IPS-20b (cell line): Measurements from ENCODE around the gene C4BPB.
"Not testable (repeated sequence)": the region's sequence is repeated elsewhere in the genome, so short reads cannot be mapped to it uniquely, and the experiment has no call there.

Experiments
- H3K27ac ChIP-seq: one replicate; pipeline ENCODE4 v1.5.1; 2013; ENCODE audit warnings: low read length
- H3K27me3 ChIP-seq: 2 replicates; pipeline ENCODE4 v1.6.1; 2013; ENCODE audit warnings: mild to moderate bottlenecking, low read length, inconsistent platforms; ENCODE audit not compliant: insufficient read depth
- H3K36me3 ChIP-seq: 2 replicates; pipeline ENCODE4 v1.6.1; 2013; ENCODE audit warnings: low read depth, mild to moderate bottlenecking, inconsistent platforms, low read length, moderate library complexity; ENCODE audit not compliant: insufficient read depth
- H3K4me1 ChIP-seq: 2 replicates; pipeline ENCODE4 v1.6.1; 2013; ENCODE audit warnings: mild to moderate bottlenecking, control low read depth, inconsistent platforms, low read length, moderate library complexity; ENCODE audit not compliant: insufficient read depth
- H3K4me3 ChIP-seq: 2 replicates; pipeline ENCODE4 v1.5.1; 2013; ENCODE audit warnings: mild to moderate bottlenecking, low read length, inconsistent platforms
- H3K9ac ChIP-seq: 2 replicates; pipeline ENCODE4 v1.6.1; 2013; ENCODE audit warnings: low read depth, mild to moderate bottlenecking, inconsistent platforms, low read length, moderate library complexity
- H3K9me3 ChIP-seq: 2 replicates; pipeline ENCODE4 v1.6.1; 2013; ENCODE audit warnings: mild to moderate bottlenecking, low read depth, low read length, inconsistent platforms; ENCODE audit not compliant: insufficient read depth

The C4BPB gene

GRCh38 chr1:207088701-207089626 lies at the start of gene C4BPB:
Gene C4BPB (plus strand): TSS chr1:207088860. CDS start chr1:207089532, 672 bp downstream.
- H3K36me3 ChIP-seq, result no peaks in the 10 kb centered on the region
- H3K9me3 ChIP-seq, result no peaks in the 10 kb centered on the region
- no peaks in the 10 kb centered on the region for H3K27me3 ChIP-seq
- H3K27ac ChIP-seq, result no peak within 1 kb of the TSS
- no peak within 1 kb of the TSS for H3K4me3 ChIP-seq
- H3K4me1 ChIP-seq, result no peaks in the 10 kb centered on the region
- H3K9ac ChIP-seq, result no peak within 1 kb of the TSS

GRCh38 chr1:207039380-207040180 lies 49.1 kb upstream of the C4BPB start:
- Histone ChIP-seq H3K4me1 (no peaks in the 10 kb centered on the region), H3K9me3 (no peaks in the 10 kb centered on the region), H3K36me3 (no peaks in the 10 kb centered on the region), H3K4me3 (no peak overlapping the region), H3K27ac (no peak overlapping the region), H3K27me3 (no peaks in the 10 kb centered on the region; the same call in 1 of the 2 replicates), H3K9ac (no peak overlapping the region)

GRCh38 chr1:207040181-207040533 lies 48.5 kb upstream of the C4BPB start:
- H3K9ac ChIP-seq, result no peak overlapping the region
- H3K4me3 ChIP-seq, result no peak overlapping the region
- peaks cover 4% of the 10 kb centered on the region; the same call in 1 of the 2 replicates for H3K36me3 ChIP-seq
- no peaks in the 10 kb centered on the region; the same call in 1 of the 2 replicates for H3K27me3 ChIP-seq
- no peaks in the 10 kb centered on the region for H3K4me1 ChIP-seq
- no peak overlapping the region for H3K27ac ChIP-seq
- no peaks in the 10 kb centered on the region for H3K9me3 ChIP-seq

- H3K27ac ChIP-seq, H3K27me3 ChIP-seq, H3K9me3 ChIP-seq, H3K9ac ChIP-seq, H3K4me1 ChIP-seq, H3K4me3 ChIP-seq: not testable (repeated sequence)
- peaks cover 16% of the 10 kb centered on the region for H3K36me3 ChIP-seq
Observed at GRCh38 chr1:207041397-207041796, 47.3 kb upstream of the C4BPB start.

GRCh38 chr1:207045453-207045852 lies 43.2 kb upstream of the C4BPB start:
- peaks cover 49% of the 10 kb centered on the region for H3K36me3 ChIP-seq
- H3K27me3 ChIP-seq, result no peaks in the 10 kb centered on the region
- H3K9ac ChIP-seq, result no peak overlapping the region
- no peaks in the 10 kb centered on the region for H3K9me3 ChIP-seq
- H3K4me1 ChIP-seq, result peaks cover 6% of the 10 kb centered on the region; the same call in 1 of the 2 replicates
- H3K4me3 ChIP-seq, result no peak overlapping the region
- H3K27ac ChIP-seq, result no peak overlapping the region

- no peaks in the 10 kb centered on the region for H3K9me3 ChIP-seq
- H3K27ac ChIP-seq, result no peak overlapping the region
- peaks cover 49% of the 10 kb centered on the region for H3K36me3 ChIP-seq
- no peaks in the 10 kb centered on the region for H3K27me3 ChIP-seq
- H3K9ac ChIP-seq, result no peak overlapping the region
- H3K4me3 ChIP-seq, result 0 out of 2 replicates have a peak overlapping the region, but pooled peaks have one; percentile 16
- H3K4me1 ChIP-seq, result peaks cover 14% of the 10 kb centered on the region; the same call in 1 of the 2 replicates
Observed at GRCh38 chr1:207047505-207047904, 41.2 kb upstream of the C4BPB start.

GRCh38 chr1:207048041-207048440 lies 40.6 kb upstream of the C4BPB start:
- Histone ChIP-seq H3K36me3 (peaks cover 49% of the 10 kb centered on the region), H3K4me1 (peaks cover 14% of the 10 kb centered on the region; the same call in 1 of the 2 replicates), H3K4me3 (no peak overlapping the region), H3K27me3 (no peaks in the 10 kb centered on the region), H3K27ac (no peak overlapping the region), H3K9ac (no peak overlapping the region), H3K9me3 (no peaks in the 10 kb centered on the region)

GRCh38 chr1:207049054-207049453 lies 39.6 kb upstream of the C4BPB start:
- Histone ChIP-seq H3K36me3 (peaks cover 49% of the 10 kb centered on the region), H3K9ac (no peak overlapping the region), H3K9me3 (no peaks in the 10 kb centered on the region), H3K27ac (no peak overlapping the region), H3K4me1 (peaks cover 14% of the 10 kb centered on the region; the same call in 1 of the 2 replicates), H3K4me3 (peak overlapping the region; percentile 91; the same call in 1 of the 2 replicates), H3K27me3 (no peaks in the 10 kb centered on the region)

GRCh38 chr1:207049514-207049913 lies 39.1 kb upstream of the C4BPB start:
- H3K27ac ChIP-seq, result no peak overlapping the region
- H3K4me3 ChIP-seq, result peak overlapping the region; percentile 91
- peaks cover 49% of the 10 kb centered on the region for H3K36me3 ChIP-seq
- H3K9me3 ChIP-seq, result no peaks in the 10 kb centered on the region
- H3K9ac ChIP-seq, result peak overlapping the region; percentile 95
- no peaks in the 10 kb centered on the region for H3K27me3 ChIP-seq
- H3K4me1 ChIP-seq, result peaks cover 14% of the 10 kb centered on the region; the same call in 1 of the 2 replicates

GRCh38 chr1:207049974-207050391 lies 38.7 kb upstream of the C4BPB start:
- no peaks in the 10 kb centered on the region for H3K27me3 ChIP-seq
- no peaks in the 10 kb centered on the region for H3K9me3 ChIP-seq
- H3K4me3 ChIP-seq, result peak overlapping the region; percentile 91
- peak overlapping the region; percentile 57 for H3K27ac ChIP-seq
- peaks cover 47% of the 10 kb centered on the region for H3K36me3 ChIP-seq
- H3K4me1 ChIP-seq, result peaks cover 14% of the 10 kb centered on the region; the same call in 1 of the 2 replicates
- H3K9ac ChIP-seq, result peak overlapping the region; percentile 95

GRCh38 chr1:207050480-207051190 lies 38.0 kb upstream of the C4BPB start:
- H3K36me3 ChIP-seq, result peaks cover 40% of the 10 kb centered on the region
- H3K4me3 ChIP-seq, result peak overlapping the region; percentile 91
- no peaks in the 10 kb centered on the region for H3K27me3 ChIP-seq
- H3K4me1 ChIP-seq, result peaks cover 14% of the 10 kb centered on the region; the same call in 1 of the 2 replicates
- H3K9ac ChIP-seq, result peak overlapping the region; percentile 95
- H3K27ac ChIP-seq, result peak overlapping the region; percentile 57
- no peaks in the 10 kb centered on the region for H3K9me3 ChIP-seq
